Measurements from ENCODE around the gene MT1A. TPM values are rescaled to one million over a fixed set of nuclear protein-coding genes. Genes with fewer than 3 reads are reported as not detected.

The MT1A gene
- polyA plus RNA-seq, 1 of the 3 experiments (the other 2 are of a cell fraction): 5.4 TPM

- H3K36me3 ChIP-seq (replicated peaks in 1 of 2; ENCODE audit: control insufficient read depth in 1 of 2, insufficient read depth in 2 of 2, low read length in 1 of 2): no peaks in the 10 kb centered on the region
- DNase-seq: no peak
- no peak overlapping the region for H3K9ac ChIP-seq
- no peak overlapping the region for H2AFZ ChIP-seq (ENCODE audit: low read depth)
- CTCF ChIA-PET: interaction anchor here (2.1 kb wide), 1 partner anchor 33 kb away, joined by 6 read pairs; no protein-coding TSS in a partner anchor
- H3K79me2 ChIP-seq (ENCODE audit: insufficient read depth): no peaks in the 10 kb centered on the region
- H3F3A ChIP-seq (replicated peaks; ENCODE audit: insufficient read depth): no peaks in the 10 kb centered on the region
- H3K4me1 ChIP-seq (ENCODE audit: control insufficient read depth in 1 of 2, insufficient read depth in 2 of 2, low read depth in 1 of 2, low read length in 1 of 2): peaks cover 0 to 11% of the 10 kb centered on the region in 2 experiments; a peak in 1 of 4 replicates
- no peak overlapping the region for H3K4me2 ChIP-seq
- POLR2A ChIA-PET: no interaction called here
- TF ChIP-seq FOXM1 (IDR thresholded peaks at IDR 0.05; ENCODE audit: low read depth) (no peak), CTCF (IDR thresholded peaks at IDR 0.05) (no peak), TEAD4 (IDR thresholded peaks at IDR 0.05; ENCODE audit: borderline replicate concordance, insufficient read depth) (no peak), NFIC (IDR thresholded peaks at IDR 0.05; ENCODE audit: borderline replicate concordance) (no peak), POLR2AphosphoS5 (IDR thresholded peaks at IDR 0.05; ENCODE audit: low read depth, low read length) (no peak), NRF1 (IDR thresholded peaks at IDR 0.05; ENCODE audit: low read depth, low read length) (no peak), YY1 (IDR thresholded peaks at IDR 0.05; ENCODE audit: low read depth) (no peak), JUND (IDR thresholded peaks at IDR 0.05) (no peak), MAX (IDR thresholded peaks at IDR 0.05; ENCODE audit: low read depth) (no peak), RXRA (IDR thresholded peaks at IDR 0.05; ENCODE audit: borderline replicate concordance, low read depth) (no peak), SMC3 (IDR thresholded peaks at IDR 0.05; ENCODE audit: low read depth, low read length) (no peak), GATA2 (CRISPR knock-in tag; IDR thresholded peaks at IDR 0.05) (no peak), PBX3 (IDR thresholded peaks at IDR 0.05) (no peak), ZBTB33 (IDR thresholded peaks at IDR 0.05; ENCODE audit: borderline replicate concordance, low read depth) (no peak), RAD21 (IDR thresholded peaks at IDR 0.05; ENCODE audit: low read length) (no peak)
- no peak overlapping the region for H3K27ac ChIP-seq (ENCODE audit: low read depth in 2 of 2, low read length in 1 of 2)
- 54% methylated on average over 7 of the region's 9 CpGs for WGBS (ENCODE audit: low lambda C conversion rate)
- no peaks in the 10 kb centered on the region for H4K20me1 ChIP-seq (ENCODE audit: insufficient read depth)
- H3K9me3 ChIP-seq: no peaks in the 10 kb centered on the region
- no peak overlapping the region for H3K4me3 ChIP-seq (ENCODE audit: low read depth in 2 of 2, low read length in 1 of 2)
- peaks cover 31% of the 10 kb centered on the region; the same call in 1 of the 2 replicates for H3K27me3 ChIP-seq (ENCODE audit: insufficient read depth)
- H3K9me2 ChIP-seq: no peaks in the 10 kb centered on the region
Measured at GRCh38 chr16:56636616-56637413, 1.7 kb upstream of the MT1A start.

All from SK-N-SH (cell line).